Stimulated activated CD8-positive, alpha-beta memory T cell treated with anti-CD3 and anti-CD28 coated beads, Interleukin-2, amount 100 ng/mL, for 48 hours (primary cell): Measurements from ENCODE around the gene ZNF732.
A peak's percentile ranks its signal among the peaks of the same experiment; 100 is the strongest.
"Not testable (repeated sequence)": the region's sequence is repeated elsewhere in the genome, so short reads cannot be mapped to it uniquely, and the experiment has no call there.

Experiments
- DNase-seq, 2 donors: peaks; one replicate each; pipeline ENCODE4 v3.0.0-alpha.2; 2020; ENCODE audit warnings: low read depth in 2 of 2

ZNF732 gene

GRCh38 chr4:304969-305680, at the start of gene ZNF732:
Gene ZNF732, minus strand, starts transcription at chr4:305474. Its CDS starts 164 bp downstream, at chr4:305310.
- DNase-seq: no peak

DNA sequence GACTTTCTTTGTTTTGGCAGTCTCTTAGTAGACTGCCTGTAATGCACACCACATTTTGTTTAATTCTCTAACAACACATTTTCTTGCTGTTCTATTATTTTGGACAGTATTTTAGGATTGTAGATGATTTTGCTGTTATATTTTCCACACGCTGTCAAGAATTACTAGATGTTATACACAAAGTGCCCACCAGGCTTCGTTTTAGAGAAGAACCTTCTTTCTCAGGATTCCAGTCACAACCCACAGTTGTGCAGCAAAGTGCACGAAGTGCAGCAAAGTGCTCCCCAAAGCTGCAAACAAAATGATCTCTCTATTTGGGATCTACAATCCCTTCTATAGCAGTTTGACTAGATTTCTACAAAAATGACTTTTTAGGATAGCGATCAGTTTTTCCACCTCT, 34.7 kb upstream of the ZNF732 start:
- no peak for DNase-seq

- DNase-seq: peak in 1 of 2 donors; percentile 1
Measured at GRCh38 chr4:338759-339097, 33.5 kb upstream of the ZNF732 start.

- peak; percentile 41 for DNase-seq
Measured at GRCh38 chr4:337932-338758, 32.9 kb upstream of the ZNF732 start.

DNA sequence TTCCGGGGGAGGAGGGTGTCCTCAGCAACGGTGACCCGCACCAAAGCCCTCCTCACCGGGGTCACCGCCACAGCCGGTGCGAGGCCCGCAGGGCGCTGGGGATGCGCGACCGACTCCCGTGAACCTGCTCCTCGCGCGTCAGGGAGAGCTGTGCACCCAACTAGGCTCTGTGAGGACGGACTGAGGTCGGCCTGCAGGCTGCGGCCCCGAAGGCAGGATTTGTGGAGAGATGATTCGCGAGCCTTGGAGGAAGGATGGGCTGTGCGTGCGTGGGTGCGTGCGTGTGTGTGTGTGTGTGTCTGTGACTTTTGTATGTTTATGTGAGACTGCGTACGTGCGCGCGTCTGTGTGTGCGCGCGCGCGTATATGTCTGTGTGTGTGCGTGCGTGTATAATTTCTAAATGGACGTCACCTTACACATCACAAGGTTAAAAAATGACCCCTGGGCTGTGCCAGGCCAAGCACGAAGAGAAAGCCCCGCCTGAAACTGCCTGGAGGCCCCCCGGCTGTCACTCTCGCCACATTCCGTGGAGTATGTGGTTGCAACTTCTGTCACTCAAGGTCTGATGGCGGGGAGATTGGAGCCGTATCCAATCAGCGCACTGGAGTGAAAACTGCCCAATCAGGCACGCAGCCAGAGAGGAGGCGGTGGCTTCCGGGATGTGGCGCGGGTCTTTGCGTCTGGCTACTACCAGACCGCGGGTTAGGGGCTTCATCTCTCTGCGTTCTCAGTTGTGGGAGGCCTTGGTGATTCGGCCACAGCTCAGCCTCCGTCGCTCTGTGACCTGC, 32.1 kb upstream of the ZNF732 start, which contains the start of gene ZNF141:
Gene ZNF141 (plus strand): TSS at position 672 of the 789 bp plus-strand sequence. CDS start 170 bp downstream, outside the sequence.
- peak; percentile 77 to 83 for DNase-seq

GRCh38 chr4:336893-337142, 31.5 kb upstream of the ZNF732 start:
- no peak for DNase-seq

GRCh38 chr4:336099-336892, 31.0 kb upstream of the ZNF732 start:
- no peak for DNase-seq

DNA sequence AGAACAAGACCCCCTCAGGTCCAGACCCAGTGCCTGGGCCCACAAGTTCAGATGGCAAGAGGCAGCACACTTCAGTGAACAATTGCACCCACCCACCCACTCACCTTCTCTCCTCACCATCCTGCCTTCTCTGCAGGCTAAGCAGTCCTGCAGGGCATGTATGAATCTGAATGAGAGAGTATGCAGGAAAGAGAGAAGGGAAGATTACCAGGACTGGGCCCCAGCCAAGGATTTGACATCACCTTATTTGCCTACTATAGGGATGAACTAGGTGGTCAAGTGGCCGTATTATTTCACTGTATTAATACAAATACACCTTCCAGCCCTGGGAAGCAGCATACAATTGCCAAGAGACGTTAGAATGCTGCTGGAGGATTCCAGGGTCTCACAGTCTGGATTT, 30.2 kb upstream of the ZNF732 start:
- no peak for DNase-seq

DNA sequence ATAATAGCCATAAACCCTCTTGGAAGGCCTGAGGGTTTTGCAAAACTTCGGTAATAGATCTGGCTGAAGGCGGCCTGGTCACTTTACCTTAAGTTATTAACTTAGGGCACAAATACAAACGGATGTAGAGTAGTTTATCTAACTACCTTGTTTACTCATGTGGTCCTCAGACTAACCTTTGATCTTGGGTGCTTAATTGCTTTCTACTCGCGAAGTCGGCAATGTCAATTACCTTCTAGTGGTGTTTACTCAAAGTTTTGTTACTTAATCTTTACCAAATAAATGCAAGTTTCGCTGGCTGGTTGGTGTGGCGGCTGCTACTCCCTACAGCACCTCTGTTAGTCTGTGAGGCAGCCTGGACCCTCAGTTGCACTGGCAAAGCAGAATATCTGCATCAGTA, 23.5 kb upstream of the ZNF732 start:
- no peak for DNase-seq

DNA sequence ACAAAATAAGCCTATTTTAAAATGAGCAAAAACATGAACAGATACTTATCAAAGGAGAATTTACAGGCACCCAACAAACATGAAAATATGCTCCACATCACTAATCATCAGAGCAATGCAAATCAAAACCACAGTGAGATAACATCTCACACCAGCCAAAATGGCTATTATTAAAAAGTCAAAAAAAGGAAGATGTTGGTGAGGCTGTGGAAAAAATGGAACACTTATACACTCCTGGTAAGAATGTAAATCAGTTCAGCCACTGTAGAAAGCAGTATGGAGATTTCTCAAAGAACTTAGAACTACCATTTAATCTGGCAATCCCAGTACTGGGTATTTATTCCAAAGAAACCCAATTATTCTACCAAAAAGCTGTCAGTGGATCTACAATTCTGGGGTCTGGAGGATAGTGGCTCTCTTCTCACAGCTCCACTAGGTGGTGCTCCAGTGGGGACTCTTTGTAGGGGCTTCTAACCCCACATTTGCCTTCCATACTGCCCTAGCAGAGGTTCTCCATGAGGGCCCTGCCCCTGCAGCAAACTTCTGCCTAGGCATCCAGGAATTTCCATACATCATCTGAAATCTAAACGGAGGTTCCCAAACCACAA, 9.1 kb upstream of the ZNF732 start:
- no peak for DNase-seq

DNA sequence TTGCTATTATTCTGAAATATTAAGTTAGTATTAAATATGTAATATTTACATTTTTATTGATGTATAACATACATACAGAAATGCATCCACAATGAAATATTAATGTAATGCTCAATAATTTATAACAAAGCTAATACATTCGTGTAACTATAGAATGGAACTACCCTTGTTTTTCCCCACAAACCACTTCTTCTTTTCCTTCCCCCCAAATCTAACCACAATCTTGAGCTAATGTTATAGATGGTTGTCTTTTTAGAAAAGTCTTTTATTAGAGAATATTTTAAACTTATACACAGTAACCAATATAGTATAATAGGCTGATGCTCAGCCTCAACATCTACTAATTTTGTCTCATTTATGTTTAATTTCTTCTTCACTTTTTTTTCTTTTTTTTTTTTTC, 4.5 kb upstream of the ZNF732 start:
- DNase-seq: no peak

GRCh38 chr4:306551-306961, 1.3 kb upstream of the ZNF732 start:
- no peak for DNase-seq

GRCh38 chr4:304516-304915, 758 bp downstream of the ZNF732 start:
- DNase-seq: not testable (repeated sequence)

DNA sequence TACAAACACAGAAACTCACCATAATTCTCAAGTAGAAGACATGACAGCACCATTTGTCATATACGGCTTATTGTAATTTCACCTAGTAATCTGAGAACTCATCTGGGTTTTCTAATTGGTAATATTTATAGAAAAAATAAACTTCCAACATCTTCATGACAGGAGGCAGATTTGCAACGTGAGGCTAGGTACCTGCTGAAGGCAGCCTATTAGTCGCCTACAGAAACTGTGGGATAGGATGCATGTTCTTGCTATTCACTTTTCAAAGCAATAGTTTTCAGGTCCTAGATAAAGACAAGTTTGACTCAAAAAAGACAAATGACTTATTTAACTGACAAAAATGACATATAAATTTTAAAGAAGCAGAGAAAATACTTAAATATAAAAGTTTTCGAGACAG, 2.9 kb downstream of the ZNF732 start:
- no peak for DNase-seq

- no peak for DNase-seq
Measured at GRCh38 chr4:294732-295131, 10.5 kb downstream of the ZNF732 start.

GRCh38 chr4:288891-289290, 16.4 kb downstream of the ZNF732 start:
- DNase-seq: no peak

DNA sequence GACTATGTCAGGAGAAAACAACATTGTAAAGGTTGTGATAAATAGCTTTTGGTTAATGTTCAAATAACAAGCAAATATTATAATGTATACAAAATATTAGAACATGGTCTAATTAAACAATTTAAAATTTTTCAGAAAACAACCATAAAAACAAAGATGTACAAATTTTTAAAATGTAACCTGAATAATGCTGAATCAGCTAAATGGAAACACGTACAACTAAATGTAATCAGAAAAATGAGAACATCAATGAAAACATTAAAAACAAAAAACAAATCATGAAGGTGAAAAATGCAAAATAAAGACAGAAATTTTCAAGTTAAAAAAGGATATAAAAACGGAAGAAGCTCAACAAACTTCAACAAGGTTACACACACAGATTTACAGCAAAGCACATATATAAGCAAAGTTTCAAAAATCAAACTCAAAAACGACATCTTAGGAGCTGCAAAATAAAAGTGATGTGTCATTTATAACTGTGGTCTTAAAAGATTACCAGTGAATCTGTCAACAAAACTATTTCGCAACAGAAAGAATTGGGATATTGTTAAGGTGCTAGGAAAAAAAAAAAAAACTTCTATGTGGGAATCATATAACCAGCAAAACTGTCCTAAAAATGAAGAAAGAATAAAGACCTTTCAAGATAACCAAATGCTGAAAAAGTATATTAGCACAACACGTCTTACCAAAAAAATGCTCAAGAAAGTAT, 31.8 kb downstream of the ZNF732 start:
- no peak for DNase-seq

DNA sequence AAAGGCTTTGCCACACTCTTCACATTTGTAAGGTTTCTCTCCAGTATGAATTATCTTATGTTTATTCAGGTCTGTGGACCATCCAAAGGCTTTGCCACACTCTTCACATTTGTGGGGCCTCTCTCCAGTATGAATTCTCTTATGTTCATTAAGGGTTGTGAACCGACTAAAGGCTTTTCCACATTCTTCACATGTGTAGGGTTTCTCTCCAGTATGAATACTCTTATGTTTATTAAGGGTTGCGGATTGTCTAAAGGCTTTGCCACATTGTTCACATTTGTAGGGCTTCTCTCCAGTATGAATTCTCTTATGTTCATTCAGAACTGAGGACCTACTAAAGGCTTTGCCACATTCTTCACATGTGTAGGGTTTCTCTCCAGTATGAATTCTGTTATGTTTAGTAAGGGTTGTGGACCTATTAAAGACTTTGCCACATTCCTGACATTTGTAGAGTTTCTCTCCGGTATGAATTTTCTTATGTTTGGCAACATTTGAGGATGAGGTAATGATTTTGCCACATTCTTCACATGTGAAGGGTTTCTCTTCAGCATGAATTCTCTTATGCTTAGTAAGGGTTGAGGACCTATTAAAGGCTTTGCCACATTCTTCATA, 33.7 kb downstream of the ZNF732 start:
- DNase-seq: no peak

DNA sequence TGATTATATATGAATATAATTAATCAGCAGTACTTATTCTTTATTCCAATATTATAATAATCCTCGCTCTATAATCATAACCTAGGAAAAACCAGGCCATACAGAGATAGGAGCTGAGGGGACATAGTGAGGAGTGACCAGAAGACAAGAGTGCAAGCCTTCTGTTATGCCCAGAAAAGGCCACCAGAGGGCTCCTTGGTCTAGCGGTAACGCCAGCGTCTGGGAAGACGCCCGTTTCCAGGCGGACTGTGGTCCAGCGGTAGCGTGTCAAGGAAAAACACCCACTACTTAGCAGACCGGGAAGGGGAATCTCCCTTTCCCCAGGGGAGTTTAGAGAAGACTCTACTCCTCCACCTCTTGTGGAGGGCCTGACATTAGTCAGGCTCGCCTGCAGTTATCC, 46.0 kb downstream of the ZNF732 start:
- DNase-seq: not testable (repeated sequence)

DNA sequence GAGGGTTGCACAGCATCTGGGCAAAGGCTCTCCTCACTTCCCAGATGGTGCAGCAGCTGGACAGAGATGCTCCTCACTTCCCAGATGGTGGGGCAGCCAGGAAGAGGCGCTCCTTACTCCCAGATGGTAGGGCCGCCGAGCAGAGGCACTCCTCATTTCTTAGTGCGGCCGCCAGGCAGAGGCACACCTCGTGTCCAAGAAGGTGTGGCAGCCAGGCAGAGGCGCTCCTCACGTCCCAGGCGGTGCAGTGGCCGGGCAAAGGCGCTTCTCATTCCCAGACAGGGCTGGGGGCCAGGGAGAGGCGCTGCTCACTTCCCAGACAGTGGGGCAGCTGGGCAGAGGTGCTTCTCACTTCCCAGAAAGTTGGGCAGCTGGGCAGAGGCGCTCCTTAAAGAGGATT, 48.8 kb downstream of the ZNF732 start:
- no peak for DNase-seq
